Measurements from ENCODE around the gene SEZ6L.

The SEZ6L gene

GRCh38 chr22:26283330-26283729, 114.1 kb downstream of the SEZ6L start:
- no peaks in the 10 kb centered on the region for H3K36me3 Mint-ChIP-seq (ENCODE audit: low read depth)
- DNase-seq (ENCODE audit: low spot score), result no peak
- peaks cover 2% of the 10 kb centered on the region for H3K4me1 Mint-ChIP-seq (ENCODE audit: low read depth)
- peaks cover 6% of the 10 kb centered on the region for H3K27me3 Mint-ChIP-seq (ENCODE audit: low read depth)
- H3K27ac Mint-ChIP-seq, result no peak overlapping the region
- no peaks in the 10 kb centered on the region for H3K9me3 Mint-ChIP-seq
- H3K4me3 Mint-ChIP-seq, result no peak overlapping the region

- H3K27ac Mint-ChIP-seq, result no peak overlapping the region
- H3K9me3 Mint-ChIP-seq, result no peaks in the 10 kb centered on the region
- no peak overlapping the region for H3K4me3 Mint-ChIP-seq
- H3K27me3 Mint-ChIP-seq (ENCODE audit: low read depth), result peaks cover 7% of the 10 kb centered on the region
- no peak for DNase-seq (ENCODE audit: low spot score)
- peaks cover 2% of the 10 kb centered on the region for H3K4me1 Mint-ChIP-seq (ENCODE audit: low read depth)
- H3K36me3 Mint-ChIP-seq (ENCODE audit: low read depth), result no peaks in the 10 kb centered on the region
Observed at GRCh38 chr22:26285632-26286031, 116.4 kb downstream of the SEZ6L start.

GRCh38 chr22:26286091-26286820, 117.0 kb downstream of the SEZ6L start:
- Mint-ChIP-seq H3K27me3 (ENCODE audit: low read depth) (peaks cover 7% of the 10 kb centered on the region), H3K4me1 (ENCODE audit: low read depth) (peaks cover 2% of the 10 kb centered on the region), H3K4me3 (no peak overlapping the region), H3K36me3 (ENCODE audit: low read depth) (no peaks in the 10 kb centered on the region), H3K27ac (no peak overlapping the region), H3K9me3 (no peaks in the 10 kb centered on the region)
- no peak for DNase-seq (ENCODE audit: low spot score)

- Mint-ChIP-seq H3K27ac (no peak overlapping the region), H3K27me3 (ENCODE audit: low read depth) (peaks cover 7% of the 10 kb centered on the region), H3K4me1 (ENCODE audit: low read depth) (peaks cover 2% of the 10 kb centered on the region), H3K9me3 (no peaks in the 10 kb centered on the region), H3K4me3 (no peak overlapping the region), H3K36me3 (ENCODE audit: low read depth) (no peaks in the 10 kb centered on the region)
- DNase-seq (ENCODE audit: low spot score), result no peak
Observed at GRCh38 chr22:26287382-26288225, 118.3 kb downstream of the SEZ6L start.

GRCh38 chr22:26289611-26290101, 120.4 kb downstream of the SEZ6L start:
- Mint-ChIP-seq H3K4me1 (ENCODE audit: low read depth) (peaks cover 9% of the 10 kb centered on the region), H3K4me3 (no peak overlapping the region), H3K36me3 (ENCODE audit: low read depth) (no peaks in the 10 kb centered on the region), H3K27ac (no peak overlapping the region), H3K27me3 (ENCODE audit: low read depth) (peaks cover 7% of the 10 kb centered on the region), H3K9me3 (no peaks in the 10 kb centered on the region)
- no peak for DNase-seq (ENCODE audit: low spot score)

- Mint-ChIP-seq H3K4me3 (no peak overlapping the region), H3K4me1 (ENCODE audit: low read depth) (peaks cover 13% of the 10 kb centered on the region), H3K36me3 (ENCODE audit: low read depth) (no peaks in the 10 kb centered on the region)
Observed at GRCh38 chr22:26291940-26292666, 122.8 kb downstream of the SEZ6L start.

GRCh38 chr22:26292667-26292995, 123.4 kb downstream of the SEZ6L start:
- DNase-seq (ENCODE audit: low spot score), result no peak
- H3K4me1 Mint-ChIP-seq (ENCODE audit: low read depth), result peaks cover 13% of the 10 kb centered on the region

More at GRCh38 chr22:26291940-26292666, 122.8 kb downstream of the SEZ6L start:
- peaks cover 5% of the 10 kb centered on the region for H3K27me3 Mint-ChIP-seq (ENCODE audit: low read depth)
- no peaks in the 10 kb centered on the region for H3K9me3 Mint-ChIP-seq
- DNase-seq (ENCODE audit: low spot score), result no peak
- no peak overlapping the region for H3K27ac Mint-ChIP-seq

GRCh38 chr22:26295563-26296126, 126.4 kb downstream of the SEZ6L start:
- H3K27ac Mint-ChIP-seq, result peak overlapping the region; percentile 87
- no peaks in the 10 kb centered on the region for H3K36me3 Mint-ChIP-seq (ENCODE audit: low read depth)
- DNase-seq (ENCODE audit: low spot score), result no peak
- H3K4me3 Mint-ChIP-seq, result no peak overlapping the region
- H3K9me3 Mint-ChIP-seq, result no peaks in the 10 kb centered on the region
- H3K27me3 Mint-ChIP-seq (ENCODE audit: low read depth), result no peaks in the 10 kb centered on the region
- peaks cover 13% of the 10 kb centered on the region for H3K4me1 Mint-ChIP-seq (ENCODE audit: low read depth)

More at GRCh38 chr22:26292667-26292995, 123.4 kb downstream of the SEZ6L start:
- H3K27me3 Mint-ChIP-seq (ENCODE audit: low read depth), result peaks cover 5% of the 10 kb centered on the region
- no peaks in the 10 kb centered on the region for H3K36me3 Mint-ChIP-seq (ENCODE audit: low read depth)
- no peaks in the 10 kb centered on the region for H3K9me3 Mint-ChIP-seq
- no peak overlapping the region for H3K27ac Mint-ChIP-seq
- no peak overlapping the region for H3K4me3 Mint-ChIP-seq

GRCh38 chr22:26298605-26299310, 129.5 kb downstream of the SEZ6L start:
- Mint-ChIP-seq H3K4me1 (ENCODE audit: low read depth) (peaks cover 13% of the 10 kb centered on the region), H3K4me3 (no peak overlapping the region), H3K27me3 (ENCODE audit: low read depth) (peaks cover 5% of the 10 kb centered on the region), H3K9me3 (no peaks in the 10 kb centered on the region), H3K27ac (no peak overlapping the region), H3K36me3 (ENCODE audit: low read depth) (no peaks in the 10 kb centered on the region)
- no peak for DNase-seq (ENCODE audit: low spot score)

- H3K9me3 Mint-ChIP-seq, result no peaks in the 10 kb centered on the region
- no peaks in the 10 kb centered on the region for H3K36me3 Mint-ChIP-seq (ENCODE audit: low read depth)
- peaks cover 8% of the 10 kb centered on the region for H3K27me3 Mint-ChIP-seq (ENCODE audit: low read depth)
- H3K4me3 Mint-ChIP-seq, result no peak overlapping the region
- no peak overlapping the region for H3K27ac Mint-ChIP-seq
- DNase-seq (ENCODE audit: low spot score), result no peak
- H3K4me1 Mint-ChIP-seq (ENCODE audit: low read depth), result no peaks in the 10 kb centered on the region
Observed at GRCh38 chr22:26302726-26303125, 133.5 kb downstream of the SEZ6L start.

- no peak overlapping the region for H3K27ac Mint-ChIP-seq
- H3K9me3 Mint-ChIP-seq, result no peaks in the 10 kb centered on the region
- DNase-seq (ENCODE audit: low spot score), result no peak
- peaks cover 8% of the 10 kb centered on the region for H3K27me3 Mint-ChIP-seq (ENCODE audit: low read depth)
- no peaks in the 10 kb centered on the region for H3K4me1 Mint-ChIP-seq (ENCODE audit: low read depth)
- no peaks in the 10 kb centered on the region for H3K36me3 Mint-ChIP-seq (ENCODE audit: low read depth)
- no peak overlapping the region for H3K4me3 Mint-ChIP-seq
Observed at GRCh38 chr22:26303475-26303874, 134.2 kb downstream of the SEZ6L start.

GRCh38 chr22:26304730-26305129, 135.5 kb downstream of the SEZ6L start:
- H3K4me3 Mint-ChIP-seq, result no peak overlapping the region
- H3K27me3 Mint-ChIP-seq (ENCODE audit: low read depth), result peaks cover 8% of the 10 kb centered on the region
- H3K36me3 Mint-ChIP-seq (ENCODE audit: low read depth), result no peaks in the 10 kb centered on the region
- no peak overlapping the region for H3K27ac Mint-ChIP-seq
- no peak for DNase-seq (ENCODE audit: low spot score)
- H3K4me1 Mint-ChIP-seq (ENCODE audit: low read depth), result no peaks in the 10 kb centered on the region
- no peaks in the 10 kb centered on the region for H3K9me3 Mint-ChIP-seq

- DNase-seq (ENCODE audit: low spot score), result no peak
- no peak overlapping the region for H3K4me3 Mint-ChIP-seq
- no peaks in the 10 kb centered on the region for H3K4me1 Mint-ChIP-seq (ENCODE audit: low read depth)
- H3K27ac Mint-ChIP-seq, result no peak overlapping the region
- H3K27me3 Mint-ChIP-seq (ENCODE audit: low read depth), result peaks cover 3% of the 10 kb centered on the region
- H3K36me3 Mint-ChIP-seq (ENCODE audit: low read depth), result no peaks in the 10 kb centered on the region
- no peaks in the 10 kb centered on the region for H3K9me3 Mint-ChIP-seq
Observed at GRCh38 chr22:26308467-26308866, 139.2 kb downstream of the SEZ6L start.

Data from T-helper 2 cell treated with Interferon-gamma antibody and Interleukin-4, amounts not matched to agents 5 μg/mL and 100 μg/mL, for 36 hours (primary cell).